GM19455 (cell line): Measurements from ENCODE around the gene RGS10.
"Not testable (repeated sequence)": the region's sequence is repeated elsewhere in the genome, so short reads cannot be mapped to it uniquely, and the experiment has no call there.

Source experiments
- ATAC-seq: cut with Tn5 transposase; IDR thresholded peaks from one replicate; pipeline ENCODE4 v1.9.1; 2021; ENCODE audit not compliant: unreplicated experiment

Gene RGS10

GRCh38 chr10:119542357-119542987 is at the start of gene RGS10:
TSS of gene RGS10 (minus strand) at chr10:119542719. CDS start at chr10:119542638, 81 bp downstream.
- ATAC-seq = peak; percentile 74

- no peak for ATAC-seq
Observed at GRCh38 chr10:119588071-119588470, 45.6 kb upstream of the RGS10 start.

- no peak for ATAC-seq
Observed at GRCh38 chr10:119578355-119578754, 35.8 kb upstream of the RGS10 start.

- no peak for ATAC-seq
Observed at GRCh38 chr10:119575991-119576390, 33.5 kb upstream of the RGS10 start.

GRCh38 chr10:119575506-119575905 is 33.0 kb upstream of the RGS10 start:
- no peak for ATAC-seq

GRCh38 chr10:119567978-119568377 is 25.5 kb upstream of the RGS10 start:
- ATAC-seq = no peak

- ATAC-seq = no peak
Observed at GRCh38 chr10:119562097-119562496, 19.6 kb upstream of the RGS10 start.

- ATAC-seq = not testable (repeated sequence)
Observed at GRCh38 chr10:119559511-119559910, 17.0 kb upstream of the RGS10 start.

GRCh38 chr10:119556081-119556480 is 13.6 kb upstream of the RGS10 start:
- not testable (repeated sequence) for ATAC-seq

GRCh38 chr10:119555178-119555784 is 12.8 kb upstream of the RGS10 start:
- ATAC-seq = no peak

GRCh38 chr10:119550827-119551226 is 8.3 kb upstream of the RGS10 start:
- ATAC-seq = no peak

GRCh38 chr10:119549247-119549999 is 6.9 kb upstream of the RGS10 start:
- ATAC-seq = no peak

GRCh38 chr10:119546009-119546408 is 3.5 kb upstream of the RGS10 start:
- ATAC-seq = no peak

- ATAC-seq = no peak
Observed at GRCh38 chr10:119545310-119545709, 2.8 kb upstream of the RGS10 start.

- ATAC-seq = no peak
Observed at GRCh38 chr10:119543814-119544642, 1.5 kb upstream of the RGS10 start.

GRCh38 chr10:119542988-119543813 is 682 bp upstream of the RGS10 start:
- ATAC-seq = peak; percentile 47

- ATAC-seq = peak; percentile 16
Observed at GRCh38 chr10:119541459-119542356, 811 bp downstream of the RGS10 start.

- ATAC-seq = no peak
Observed at GRCh38 chr10:119541046-119541445, 1.5 kb downstream of the RGS10 start.

- ATAC-seq = no peak
Observed at GRCh38 chr10:119540038-119540437, 2.5 kb downstream of the RGS10 start.
